GM23338 (cell line): ENCODE results near the gene KPNA2. TPM values are rescaled to one million over a fixed set of nuclear protein-coding genes. Genes with fewer than 3 reads are reported as not detected.

ENCODE experiments used
- ATAC-seq: fragments of 200-7000 bp; cut with Tn5 transposase; 3 replicates; pipeline ENCODE4 v1.9.1; 2020
- DNase-seq: peaks from one replicate; pipeline ENCODE4 v3.0.0-alpha.2; 2015; ENCODE audit warnings: low spot score
- H2AFZ ChIP-seq: fragments of 200-600 bp; sonication (generic); 2 replicates; pipeline ENCODE4 v1.8.0; 2016; ENCODE audit warnings: antibody characterized with exemption, mild to moderate bottlenecking, moderate library complexity
- H3F3A ChIP-seq: fragments of 200-600 bp; sonication (generic); replicated peaks from 2 replicates; pipeline ENCODE4 v1.8.0; 2017; ENCODE audit warnings: antibody characterized with exemption, mixed run types, low read depth
- H3K27ac ChIP-seq: fragments of 200-600 bp; sonication (generic); 2 replicates; pipeline ENCODE4 v1.6.1; 2016; ENCODE audit warnings: low read depth
- H3K27me3 ChIP-seq: fragments of 200-600 bp; sonication (generic); 2 replicates; pipeline ENCODE4 v1.8.0; 2016; ENCODE audit warnings: mild to moderate bottlenecking, mixed run types, moderate library complexity; ENCODE audit not compliant: insufficient read depth
- H3K36me3 ChIP-seq: fragments of 200-600 bp; sonication (generic); 2 replicates; pipeline ENCODE4 v1.8.0; 2016; ENCODE audit warnings: mild to moderate bottlenecking; ENCODE audit not compliant: insufficient read depth
- H3K4me1 ChIP-seq: fragments of 200-600 bp; sonication (generic); 2 replicates; pipeline ENCODE4 v1.8.0; 2016; ENCODE audit warnings: mild to moderate bottlenecking, moderate library complexity; ENCODE audit not compliant: insufficient read depth
- H3K4me2 ChIP-seq: fragments of 200-600 bp; sonication (generic); 2 replicates; pipeline ENCODE4 v1.7.1; 2017; ENCODE audit warnings: mixed run types
- H3K4me3 ChIP-seq: fragments of 200-600 bp; sonication (generic); 2 replicates; pipeline ENCODE4 v1.6.1; 2016; ENCODE audit warnings: mixed run types
- H3K79me2 ChIP-seq: fragments of 200-600 bp; sonication (generic); replicated peaks from 2 replicates; pipeline ENCODE4 v1.8.0; 2017; ENCODE audit warnings: mild to moderate bottlenecking; ENCODE audit not compliant: insufficient read depth
- H3K9me2 ChIP-seq: fragments of 200-600 bp; sonication (generic); 2 replicates; pipeline ENCODE4 v1.8.0; 2017; ENCODE audit not compliant: insufficient read depth
- H4K20me1 ChIP-seq: fragments of 200-600 bp; sonication (generic); replicated peaks from 2 replicates; pipeline ENCODE4 v1.8.0; 2017; ENCODE audit warnings: mild to moderate bottlenecking; ENCODE audit not compliant: insufficient read depth
- H3K27ac Mint-ChIP-seq: 2 replicates; pipeline ENCODE4 v1.8.0; 2020; ENCODE audit warnings: inconsistent platforms, mild to moderate bottlenecking, moderate library complexity, mixed read lengths
- H3K27me3 Mint-ChIP-seq: 3 replicates; pipeline ENCODE4 v1.8.0; 2022; ENCODE audit warnings: low read depth, mild to moderate bottlenecking, moderate library complexity, mixed read lengths, inconsistent platforms; ENCODE audit not compliant: insufficient read depth, poor library complexity
- H3K36me3 Mint-ChIP-seq: 3 replicates; pipeline ENCODE4 v1.8.0; 2021; ENCODE audit warnings: low read depth, mild to moderate bottlenecking, inconsistent platforms, moderate library complexity, mixed read lengths
- H3K4me1 Mint-ChIP-seq: 3 replicates; pipeline ENCODE4 v1.8.0; 2020; ENCODE audit warnings: mild to moderate bottlenecking, inconsistent platforms, mixed read lengths
- H3K4me3 Mint-ChIP-seq: 3 replicates; pipeline ENCODE4 v1.8.0; 2021; ENCODE audit warnings: moderate library complexity, mild to moderate bottlenecking, inconsistent platforms, mixed read lengths
- H3K9me3 Mint-ChIP-seq: 3 replicates; pipeline ENCODE4 v1.8.0; 2020; ENCODE audit warnings: moderate library complexity, mild to moderate bottlenecking, inconsistent platforms, mixed read lengths
- CREB1 ChIP-seq: fragments of 250-450 bp; sonication (Bioruptor Pico); IDR thresholded peaks from 2 replicates; pipeline ENCODE4 v1.5.0; 2020; ENCODE audit warnings: low read depth, mild to moderate bottlenecking, moderate library complexity
- EZH2 ChIP-seq: fragments of 200-600 bp; sonication (generic); IDR thresholded peaks from one replicate; pipeline ENCODE4 v1.8.0; 2017; ENCODE audit warnings: antibody characterized with exemption, mild to moderate bottlenecking, low read depth; ENCODE audit not compliant: unreplicated experiment
- EZH2phosphoT487 ChIP-seq: fragments of 200-600 bp; sonication (generic); IDR thresholded peaks from one replicate; pipeline ENCODE4 v1.8.1; 2018; ENCODE audit warnings: antibody characterized with exemption; ENCODE audit not compliant: unreplicated experiment
- POLR2AphosphoS5 ChIP-seq: IDR thresholded peaks from 2 replicates; pipeline ENCODE4 v1.6.1; 2016; ENCODE audit warnings: antibody characterized with exemption, low read depth
- STAT1 ChIP-seq: IDR thresholded peaks from one replicate; pipeline ENCODE4 v1.6.1; 2016; ENCODE audit warnings: antibody characterized with exemption; ENCODE audit not compliant: unreplicated experiment
- ZNF331 ChIP-seq: fragments of 250-450 bp; sonication (Bioruptor Pico); IDR thresholded peaks from 2 replicates; pipeline ENCODE4 v1.5.0; 2020; ENCODE audit warnings: low read depth, mild to moderate bottlenecking, moderate library complexity
- polyA plus RNA-seq: library from polyadenylated mRNA; unstranded; fragments of >200 nt; fragmentation: Nextera tagmentation; extraction: Ambion mirVana; gene quantifications from 2 replicates; pipeline ENCODE4 v1.2.1, GENCODE V29; 2016
- total RNA-seq: library from RNA; depleted of rRNA; stranded (reverse); fragments of >200 nt; shearing (Covaris generic); gene quantifications from 2 replicates; pipeline ENCODE4 v1.2.3, GENCODE V29; 2014
- TF ChIP-seq, protein P1 (sequence below): IDR thresholded peaks from 2 replicates; pipeline ENCODE4 v1.6.1; 2016; ENCODE audit warnings: antibody characterized with exemption
- TF ChIP-seq, protein P2 (sequence below): IDR thresholded peaks from one replicate; pipeline ENCODE4 v1.6.1; 2018; ENCODE audit warnings: antibody characterized with exemption; ENCODE audit not compliant: unreplicated experiment

KPNA2 gene
- total and polyA plus RNA-seq, 2 experiments from 2014 or later = 375 to 442 TPM

DNA sequence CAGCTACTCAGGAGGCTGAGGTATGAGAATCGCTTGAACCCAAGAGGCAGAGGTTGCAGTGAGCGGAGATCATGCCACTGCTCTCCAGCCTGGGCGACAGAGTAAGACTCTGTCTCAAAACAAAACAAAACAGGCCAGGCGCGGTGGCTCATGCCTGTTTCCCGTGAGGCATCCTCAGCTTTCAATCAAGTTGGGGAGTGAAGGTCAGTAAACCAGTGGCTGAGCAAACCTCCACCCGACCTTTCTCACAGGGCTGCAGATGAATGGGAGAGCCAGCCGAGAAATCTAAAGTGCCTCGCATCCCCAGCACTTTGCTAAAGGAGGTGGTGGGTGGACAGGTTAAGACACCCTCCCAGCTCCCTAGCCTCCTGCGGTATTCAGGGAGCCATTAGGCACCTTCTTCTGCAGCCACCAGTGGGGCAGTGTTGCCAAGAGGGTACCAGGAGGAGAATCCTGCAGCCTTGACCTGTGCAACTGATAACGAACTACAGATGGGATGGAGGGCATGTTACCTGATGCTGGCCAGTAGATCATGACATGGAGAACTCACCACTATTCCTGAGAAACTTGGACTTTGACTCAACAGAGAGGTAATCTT, 59.0 kb downstream of the KPNA2 start:
- H3K27ac ChIP-seq = no peak overlapping the region
- H3K4me2 ChIP-seq = no peak overlapping the region
- ATAC-seq (no peak), DNase-seq (no peak)
- no peak for TF ChIP-seq STAT1
- no peak for TF ChIP-seq EZH2
- TF ChIP-seq, protein P1, sequence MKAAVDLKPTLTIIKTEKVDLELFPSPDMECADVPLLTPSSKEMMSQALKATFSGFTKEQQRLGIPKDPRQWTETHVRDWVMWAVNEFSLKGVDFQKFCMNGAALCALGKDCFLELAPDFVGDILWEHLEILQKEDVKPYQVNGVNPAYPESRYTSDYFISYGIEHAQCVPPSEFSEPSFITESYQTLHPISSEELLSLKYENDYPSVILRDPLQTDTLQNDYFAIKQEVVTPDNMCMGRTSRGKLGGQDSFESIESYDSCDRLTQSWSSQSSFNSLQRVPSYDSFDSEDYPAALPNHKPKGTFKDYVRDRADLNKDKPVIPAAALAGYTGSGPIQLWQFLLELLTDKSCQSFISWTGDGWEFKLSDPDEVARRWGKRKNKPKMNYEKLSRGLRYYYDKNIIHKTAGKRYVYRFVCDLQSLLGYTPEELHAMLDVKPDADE = no peak
- TF ChIP-seq CREB1 = no peak
- TF ChIP-seq, protein P2, sequence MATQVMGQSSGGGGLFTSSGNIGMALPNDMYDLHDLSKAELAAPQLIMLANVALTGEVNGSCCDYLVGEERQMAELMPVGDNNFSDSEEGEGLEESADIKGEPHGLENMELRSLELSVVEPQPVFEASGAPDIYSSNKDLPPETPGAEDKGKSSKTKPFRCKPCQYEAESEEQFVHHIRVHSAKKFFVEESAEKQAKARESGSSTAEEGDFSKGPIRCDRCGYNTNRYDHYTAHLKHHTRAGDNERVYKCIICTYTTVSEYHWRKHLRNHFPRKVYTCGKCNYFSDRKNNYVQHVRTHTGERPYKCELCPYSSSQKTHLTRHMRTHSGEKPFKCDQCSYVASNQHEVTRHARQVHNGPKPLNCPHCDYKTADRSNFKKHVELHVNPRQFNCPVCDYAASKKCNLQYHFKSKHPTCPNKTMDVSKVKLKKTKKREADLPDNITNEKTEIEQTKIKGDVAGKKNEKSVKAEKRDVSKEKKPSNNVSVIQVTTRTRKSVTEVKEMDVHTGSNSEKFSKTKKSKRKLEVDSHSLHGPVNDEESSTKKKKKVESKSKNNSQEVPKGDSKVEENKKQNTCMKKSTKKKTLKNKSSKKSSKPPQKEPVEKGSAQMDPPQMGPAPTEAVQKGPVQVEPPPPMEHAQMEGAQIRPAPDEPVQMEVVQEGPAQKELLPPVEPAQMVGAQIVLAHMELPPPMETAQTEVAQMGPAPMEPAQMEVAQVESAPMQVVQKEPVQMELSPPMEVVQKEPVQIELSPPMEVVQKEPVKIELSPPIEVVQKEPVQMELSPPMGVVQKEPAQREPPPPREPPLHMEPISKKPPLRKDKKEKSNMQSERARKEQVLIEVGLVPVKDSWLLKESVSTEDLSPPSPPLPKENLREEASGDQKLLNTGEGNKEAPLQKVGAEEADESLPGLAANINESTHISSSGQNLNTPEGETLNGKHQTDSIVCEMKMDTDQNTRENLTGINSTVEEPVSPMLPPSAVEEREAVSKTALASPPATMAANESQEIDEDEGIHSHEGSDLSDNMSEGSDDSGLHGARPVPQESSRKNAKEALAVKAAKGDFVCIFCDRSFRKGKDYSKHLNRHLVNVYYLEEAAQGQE = no peak
- no peak for TF ChIP-seq ZNF331 (CRISPR knock-in tag)
- TF ChIP-seq EZH2phosphoT487 = no peak
- no peak for TF ChIP-seq POLR2AphosphoS5
- Mint-ChIP-seq H3K4me1 (no peaks in the 10 kb centered on the region), H3K27ac (no peak overlapping the region), H3K4me3 (no peak overlapping the region), H3K9me3 (peaks cover 2% of the 10 kb centered on the region; the same call in 2 of the 3 replicates), H3K36me3 (peaks cover 1% of the 10 kb centered on the region), H3K27me3 (no peaks in the 10 kb centered on the region)
- H3K79me2 ChIP-seq = no peaks in the 10 kb centered on the region
- no peak overlapping the region for H3K4me3 ChIP-seq
- H3K9me2 ChIP-seq = no peaks in the 10 kb centered on the region
- no peaks in the 10 kb centered on the region for H3K27me3 ChIP-seq
- H3K4me1 ChIP-seq = no peaks in the 10 kb centered on the region
- no peaks in the 10 kb centered on the region for H4K20me1 ChIP-seq
- H3K36me3 ChIP-seq = no peaks in the 10 kb centered on the region
- no peaks in the 10 kb centered on the region for H3F3A ChIP-seq
- no peak overlapping the region for H2AFZ ChIP-seq

DNA sequence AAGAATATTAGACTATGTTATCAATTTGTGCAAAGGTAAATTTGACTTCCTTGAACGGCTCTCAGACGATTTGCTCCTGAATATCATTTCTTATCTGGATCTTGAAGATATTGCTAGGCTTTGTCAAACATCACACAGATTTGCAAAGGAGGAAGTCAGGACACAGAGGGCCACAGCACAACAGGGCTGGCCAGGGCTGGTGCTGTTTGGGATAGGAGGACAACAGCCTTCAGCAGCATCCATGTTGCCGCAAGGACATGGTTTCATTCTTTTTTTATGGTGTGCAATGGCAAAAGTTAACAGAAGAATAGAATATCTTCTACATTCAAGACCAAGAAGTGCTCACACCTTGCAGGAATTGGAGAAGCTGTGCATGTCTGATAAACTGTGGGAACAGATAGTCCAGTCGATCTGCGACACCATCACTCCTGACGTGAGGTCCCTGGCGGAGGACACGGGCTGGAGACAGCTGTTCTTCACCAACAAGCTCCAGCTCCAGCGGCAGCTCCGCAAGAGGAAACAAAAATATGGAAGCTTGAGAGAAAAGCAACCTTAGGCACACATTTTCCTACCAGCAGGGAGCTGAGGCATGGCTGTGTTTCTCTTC, 59.8 kb downstream of the KPNA2 start:
- Histone ChIP-seq H3K4me3 (no peak overlapping the region), H3K27ac (no peak overlapping the region), H3K9me2 (no peaks in the 10 kb centered on the region), H3K36me3 (no peaks in the 10 kb centered on the region), H4K20me1 (no peaks in the 10 kb centered on the region), H3K4me1 (no peaks in the 10 kb centered on the region), H3F3A (no peaks in the 10 kb centered on the region), H2AFZ (no peak overlapping the region), H3K79me2 (no peaks in the 10 kb centered on the region), H3K27me3 (peaks cover 7% of the 10 kb centered on the region), H3K4me2 (no peak overlapping the region)
- Mint-ChIP-seq H3K4me1 (no peaks in the 10 kb centered on the region), H3K4me3 (no peak overlapping the region), H3K36me3 (peaks cover 8% of the 10 kb centered on the region), H3K9me3 (peaks cover 6% of the 10 kb centered on the region; the same call in 2 of the 3 replicates), H3K27me3 (peaks cover 6% of the 10 kb centered on the region), H3K27ac (no peak overlapping the region)
- ATAC-seq (no peak), DNase-seq (no peak)
- TF ChIP-seq, protein P2 = no peak
